K562 (cell line): ENCODE data around the gene KNCN.

ENCODE experiments used
- CBFB ChIP-seq: sonication (generic); formaldehyde crosslinking; IDR thresholded peaks from 2 replicates; pipeline ENCODE4 v1.4.0; 2020; ENCODE audit warnings: mild to moderate bottlenecking, missing genetic modification reagents
- MAFK ChIP-seq: IDR thresholded peaks from 2 replicates; pipeline ENCODE4 v1.6.1; 2011; ENCODE audit warnings: low read length, improper control_type of control experiment
- NR2C1 ChIP-seq, 2 experiments: fragments of 450-650 bp; IDR thresholded peaks; 2 replicates each; pipeline ENCODE4 v1.6.1; 2017; ENCODE audit warnings: mild to moderate bottlenecking in 2 of 2, antibody characterized with exemption in 1 of 2, inconsistent platforms in 1 of 2, missing compliant biosample characterization in 1 of 2, missing genetic modification characterization in 1 of 2
- PCBP2 ChIP-seq: fragments of 200-400 bp; formaldehyde crosslinking; IDR thresholded peaks from 2 replicates; pipeline ENCODE4 v1.6.1; 2018; ENCODE audit warnings: low read length, low read depth, mild to moderate bottlenecking, moderate library complexity; ENCODE audit not compliant: poor library complexity, severe bottlenecking
- TBL1XR1 ChIP-seq, 2 experiments: IDR thresholded peaks; 2 replicates each; pipeline ENCODE4 v1.6.1; 2012; ENCODE audit warnings: improper control_type of control experiment in 2 of 2, low read length in 2 of 2, mild to moderate bottlenecking in 1 of 2
- ZZZ3 ChIP-seq: fragments of 450-650 bp; IDR thresholded peaks from 2 replicates; pipeline ENCODE4 v1.6.1; 2016; ENCODE audit warnings: antibody characterized with exemption, mild to moderate bottlenecking, moderate library complexity
- TF ChIP-seq, protein P1 (sequence below): sonication (generic); formaldehyde crosslinking; IDR thresholded peaks from 2 replicates; pipeline ENCODE4 v1.8.0; 2023; ENCODE audit warnings: missing genetic modification reagents, mild to moderate bottlenecking, borderline replicate concordance
- TF ChIP-seq, protein P2 (sequence below): fragments of 450-650 bp; IDR thresholded peaks from 2 replicates; pipeline ENCODE4 v1.6.1; 2016; ENCODE audit warnings: low read depth
- TF ChIP-seq, protein P3 (sequence below): sonication (generic); formaldehyde crosslinking; IDR thresholded peaks from 2 replicates; pipeline ENCODE4 v1.8.0; 2022; ENCODE audit warnings: missing genetic modification reagents, mild to moderate bottlenecking, borderline replicate concordance

DNA sequence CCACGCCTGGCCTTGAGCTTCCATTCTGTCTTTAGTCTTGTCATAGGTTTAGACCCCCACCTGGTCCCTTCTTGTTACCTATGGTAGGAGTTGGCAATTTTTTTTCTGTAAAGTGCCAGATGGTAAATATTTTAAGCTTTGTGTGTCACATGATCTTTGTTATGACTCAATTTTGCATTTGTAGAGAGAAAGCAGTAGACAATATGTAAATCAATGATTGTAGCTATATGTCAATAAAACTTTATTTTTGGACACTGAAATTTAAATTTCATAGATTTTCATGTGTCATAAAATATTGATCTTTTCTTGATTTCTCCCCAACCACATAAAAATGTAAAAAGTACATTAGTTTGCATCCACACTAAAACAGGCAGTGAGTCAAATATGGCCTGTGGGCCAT, 44.6 kb upstream of the KNCN start:
- TF ChIP-seq, protein P1, sequence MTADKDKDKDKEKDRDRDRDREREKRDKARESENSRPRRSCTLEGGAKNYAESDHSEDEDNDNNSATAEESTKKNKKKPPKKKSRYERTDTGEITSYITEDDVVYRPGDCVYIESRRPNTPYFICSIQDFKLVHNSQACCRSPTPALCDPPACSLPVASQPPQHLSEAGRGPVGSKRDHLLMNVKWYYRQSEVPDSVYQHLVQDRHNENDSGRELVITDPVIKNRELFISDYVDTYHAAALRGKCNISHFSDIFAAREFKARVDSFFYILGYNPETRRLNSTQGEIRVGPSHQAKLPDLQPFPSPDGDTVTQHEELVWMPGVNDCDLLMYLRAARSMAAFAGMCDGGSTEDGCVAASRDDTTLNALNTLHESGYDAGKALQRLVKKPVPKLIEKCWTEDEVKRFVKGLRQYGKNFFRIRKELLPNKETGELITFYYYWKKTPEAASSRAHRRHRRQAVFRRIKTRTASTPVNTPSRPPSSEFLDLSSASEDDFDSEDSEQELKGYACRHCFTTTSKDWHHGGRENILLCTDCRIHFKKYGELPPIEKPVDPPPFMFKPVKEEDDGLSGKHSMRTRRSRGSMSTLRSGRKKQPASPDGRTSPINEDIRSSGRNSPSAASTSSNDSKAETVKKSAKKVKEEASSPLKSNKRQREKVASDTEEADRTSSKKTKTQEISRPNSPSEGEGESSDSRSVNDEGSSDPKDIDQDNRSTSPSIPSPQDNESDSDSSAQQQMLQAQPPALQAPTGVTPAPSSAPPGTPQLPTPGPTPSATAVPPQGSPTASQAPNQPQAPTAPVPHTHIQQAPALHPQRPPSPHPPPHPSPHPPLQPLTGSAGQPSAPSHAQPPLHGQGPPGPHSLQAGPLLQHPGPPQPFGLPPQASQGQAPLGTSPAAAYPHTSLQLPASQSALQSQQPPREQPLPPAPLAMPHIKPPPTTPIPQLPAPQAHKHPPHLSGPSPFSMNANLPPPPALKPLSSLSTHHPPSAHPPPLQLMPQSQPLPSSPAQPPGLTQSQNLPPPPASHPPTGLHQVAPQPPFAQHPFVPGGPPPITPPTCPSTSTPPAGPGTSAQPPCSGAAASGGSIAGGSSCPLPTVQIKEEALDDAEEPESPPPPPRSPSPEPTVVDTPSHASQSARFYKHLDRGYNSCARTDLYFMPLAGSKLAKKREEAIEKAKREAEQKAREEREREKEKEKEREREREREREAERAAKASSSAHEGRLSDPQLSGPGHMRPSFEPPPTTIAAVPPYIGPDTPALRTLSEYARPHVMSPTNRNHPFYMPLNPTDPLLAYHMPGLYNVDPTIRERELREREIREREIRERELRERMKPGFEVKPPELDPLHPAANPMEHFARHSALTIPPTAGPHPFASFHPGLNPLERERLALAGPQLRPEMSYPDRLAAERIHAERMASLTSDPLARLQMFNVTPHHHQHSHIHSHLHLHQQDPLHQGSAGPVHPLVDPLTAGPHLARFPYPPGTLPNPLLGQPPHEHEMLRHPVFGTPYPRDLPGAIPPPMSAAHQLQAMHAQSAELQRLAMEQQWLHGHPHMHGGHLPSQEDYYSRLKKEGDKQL (CRISPR knock-in tag) = no peak
- no peak for TF ChIP-seq TBL1XR1 (IDR thresholded peaks at IDR 0.05; ENCODE audit: low read length in 2 of 2)
- no peak for TF ChIP-seq MAFK
- TF ChIP-seq, protein P2, sequence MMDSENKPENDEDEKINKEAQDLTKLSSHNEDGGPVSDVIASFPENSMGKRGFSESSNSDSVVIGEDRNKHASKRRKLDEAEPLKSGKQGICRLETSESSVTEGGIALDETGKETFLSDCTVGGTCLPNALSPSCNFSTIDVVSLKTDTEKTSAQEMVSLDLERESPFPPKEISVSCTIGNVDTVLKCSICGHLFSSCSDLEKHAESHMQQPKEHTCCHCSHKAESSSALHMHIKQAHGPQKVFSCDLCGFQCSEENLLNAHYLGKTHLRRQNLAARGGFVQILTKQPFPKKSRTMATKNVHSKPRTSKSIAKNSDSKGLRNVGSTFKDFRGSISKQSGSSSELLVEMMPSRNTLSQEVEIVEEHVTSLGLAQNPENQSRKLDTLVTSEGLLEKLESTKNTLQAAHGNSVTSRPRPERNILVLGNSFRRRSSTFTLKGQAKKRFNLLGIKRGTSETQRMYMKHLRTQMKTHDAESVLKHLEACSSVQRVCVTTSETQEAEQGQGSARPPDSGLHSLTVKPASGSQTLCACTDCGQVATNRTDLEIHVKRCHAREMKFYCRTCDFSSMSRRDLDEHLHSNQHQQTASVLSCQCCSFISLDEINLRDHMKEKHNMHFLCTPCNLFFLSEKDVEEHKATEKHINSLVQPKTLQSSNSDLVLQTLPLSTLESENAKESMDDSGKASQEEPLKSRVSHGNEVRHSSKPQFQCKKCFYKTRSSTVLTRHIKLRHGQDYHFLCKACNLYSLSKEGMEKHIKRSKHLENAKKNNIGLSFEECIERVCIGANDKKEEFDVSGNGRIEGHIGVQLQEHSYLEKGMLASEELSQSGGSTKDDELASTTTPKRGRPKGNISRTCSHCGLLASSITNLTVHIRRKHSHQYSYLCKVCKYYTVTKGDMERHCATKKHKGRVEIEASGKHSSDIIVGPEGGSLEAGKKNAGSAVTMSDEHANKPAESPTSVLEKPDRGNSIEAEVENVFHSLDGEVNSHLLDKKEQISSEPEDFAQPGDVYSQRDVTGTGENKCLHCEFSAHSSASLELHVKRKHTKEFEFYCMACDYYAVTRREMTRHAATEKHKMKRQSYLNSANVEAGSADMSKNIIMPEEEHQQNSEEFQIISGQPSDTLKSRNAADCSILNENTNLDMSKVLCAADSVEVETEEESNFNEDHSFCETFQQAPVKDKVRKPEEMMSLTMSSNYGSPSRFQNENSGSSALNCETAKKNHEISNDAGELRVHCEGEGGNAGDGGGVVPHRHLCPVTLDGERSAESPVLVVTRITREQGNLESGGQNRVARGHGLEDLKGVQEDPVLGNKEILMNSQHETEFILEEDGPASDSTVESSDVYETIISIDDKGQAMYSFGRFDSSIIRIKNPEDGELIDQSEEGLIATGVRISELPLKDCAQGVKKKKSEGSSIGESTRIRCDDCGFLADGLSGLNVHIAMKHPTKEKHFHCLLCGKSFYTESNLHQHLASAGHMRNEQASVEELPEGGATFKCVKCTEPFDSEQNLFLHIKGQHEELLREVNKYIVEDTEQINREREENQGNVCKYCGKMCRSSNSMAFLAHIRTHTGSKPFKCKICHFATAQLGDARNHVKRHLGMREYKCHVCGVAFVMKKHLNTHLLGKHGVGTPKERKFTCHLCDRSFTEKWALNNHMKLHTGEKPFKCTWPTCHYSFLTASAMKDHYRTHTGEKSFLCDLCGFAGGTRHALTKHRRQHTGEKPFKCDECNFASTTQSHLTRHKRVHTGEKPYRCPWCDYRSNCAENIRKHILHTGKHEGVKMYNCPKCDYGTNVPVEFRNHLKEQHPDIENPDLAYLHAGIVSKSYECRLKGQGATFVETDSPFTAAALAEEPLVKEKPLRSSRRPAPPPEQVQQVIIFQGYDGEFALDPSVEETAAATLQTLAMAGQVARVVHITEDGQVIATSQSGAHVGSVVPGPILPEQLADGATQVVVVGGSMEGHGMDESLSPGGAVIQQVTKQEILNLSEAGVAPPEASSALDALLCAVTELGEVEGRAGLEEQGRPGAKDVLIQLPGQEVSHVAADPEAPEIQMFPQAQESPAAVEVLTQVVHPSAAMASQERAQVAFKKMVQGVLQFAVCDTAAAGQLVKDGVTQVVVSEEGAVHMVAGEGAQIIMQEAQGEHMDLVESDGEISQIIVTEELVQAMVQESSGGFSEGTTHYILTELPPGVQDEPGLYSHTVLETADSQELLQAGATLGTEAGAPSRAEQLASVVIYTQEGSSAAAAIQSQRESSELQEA = no peak
- TF ChIP-seq, protein P3, sequence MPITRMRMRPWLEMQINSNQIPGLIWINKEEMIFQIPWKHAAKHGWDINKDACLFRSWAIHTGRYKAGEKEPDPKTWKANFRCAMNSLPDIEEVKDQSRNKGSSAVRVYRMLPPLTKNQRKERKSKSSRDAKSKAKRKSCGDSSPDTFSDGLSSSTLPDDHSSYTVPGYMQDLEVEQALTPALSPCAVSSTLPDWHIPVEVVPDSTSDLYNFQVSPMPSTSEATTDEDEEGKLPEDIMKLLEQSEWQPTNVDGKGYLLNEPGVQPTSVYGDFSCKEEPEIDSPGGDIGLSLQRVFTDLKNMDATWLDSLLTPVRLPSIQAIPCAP = no peak
- TF ChIP-seq PCBP2 = no peak
- no peak for TF ChIP-seq CBFB
- TF ChIP-seq NR2C1 (IDR thresholded peaks at IDR 0.05) = no peak
- no peak for TF ChIP-seq NR2C1 (tag; IDR thresholded peaks at IDR 0.05)
- no peak for TF ChIP-seq ZZZ3
